CD4-positive, alpha-beta T cell (primary cell): ENCODE measurements around the gene TPD52L1. TPM values are rescaled to one million over a fixed set of nuclear protein-coding genes. Genes with fewer than 3 reads are reported as not detected.

Experiments
- ATAC-seq: fragments of 200-7000 bp; cut with Tn5 transposase; one replicate; pipeline ENCODE4 v1.10.0; 2022; ENCODE audit warnings: mild to moderate bottlenecking; ENCODE audit not compliant: poor library complexity
- CTCF ChIA-PET: fragments of 350-600 bp; sonication (Branson Sonifier 250); formaldehyde crosslinking; loops from one replicate; lab custom pipeline; 2021; ENCODE audit warnings: antibody characterized with exemption, inconsistent platforms; lab: Charles Lee
- POLR2A ChIA-PET: fragments of 350-600 bp; sonication (Branson Sonifier 250); formaldehyde crosslinking; loops from one replicate; lab custom pipeline; 2021; ENCODE audit warnings: antibody characterized with exemption, inconsistent platforms; lab: Charles Lee
- DNase-seq, 14 experiments: peaks; one replicate each; pipeline ENCODE4 v3.0.0-alpha.2; 2013 to 2020; ENCODE audit warnings: mixed read lengths in 2 of 14
- H3K27ac ChIP-seq, 2 donors: one replicate each; pipeline versions ENCODE4 v1.5.1 to v1.7.0; 2013; ENCODE audit warnings: low read length in 2 of 2, low read depth in 1 of 2, mild to moderate bottlenecking in 1 of 2
- H3K27me3 ChIP-seq, 2 experiments: 1 replicate in 1 of 2; 2 replicates in 1 of 2; pipeline versions ENCODE4 v1.6.1 to v1.7.0; 2013; ENCODE audit warnings: low read length in 2 of 2, control low read depth in 1 of 2, mild to moderate bottlenecking in 1 of 2, moderate library complexity in 1 of 2; ENCODE audit not compliant: insufficient read depth in 2 of 2, control insufficient read depth in 1 of 2
- H3K36me3 ChIP-seq: one replicate; pipeline ENCODE4 v1.6.1; 2013; ENCODE audit warnings: low read length, control low read depth; ENCODE audit not compliant: insufficient read depth
- H3K4me1 ChIP-seq: one replicate; pipeline ENCODE4 v1.6.1; 2013; ENCODE audit warnings: low read length, control low read depth; ENCODE audit not compliant: insufficient read depth
- H3K4me3 ChIP-seq: one replicate; pipeline ENCODE4 v1.5.1; 2013; ENCODE audit warnings: mild to moderate bottlenecking, low read length, moderate library complexity
- H3K9me3 ChIP-seq, 2 experiments: 1 replicate in 1 of 2; 2 replicates in 1 of 2; pipeline versions ENCODE4 v1.6.1 to v1.7.0; 2013; ENCODE audit warnings: low read length in 2 of 2, mild to moderate bottlenecking in 2 of 2, control low read depth in 1 of 2, moderate library complexity in 1 of 2; ENCODE audit not compliant: control insufficient read depth in 1 of 2, insufficient read depth in 1 of 2
- H3K27ac Mint-ChIP-seq: one replicate; pipeline ENCODE4 v1.8.0; 2020; ENCODE audit warnings: mixed read lengths
- H3K27me3 Mint-ChIP-seq: one replicate; pipeline ENCODE4 v1.8.0; 2021; ENCODE audit warnings: mixed read lengths
- H3K36me3 Mint-ChIP-seq: one replicate; pipeline ENCODE4 v1.8.0; 2021; ENCODE audit warnings: low read depth, mixed read lengths
- H3K4me1 Mint-ChIP-seq: one replicate; pipeline ENCODE4 v1.8.0; 2021; ENCODE audit warnings: low read depth, mixed read lengths
- H3K4me3 Mint-ChIP-seq: one replicate; pipeline ENCODE4 v1.8.0; 2020; ENCODE audit warnings: mild to moderate bottlenecking, mixed read lengths
- H3K9me3 Mint-ChIP-seq: one replicate; pipeline ENCODE4 v1.8.0; 2020; ENCODE audit warnings: mixed read lengths
- intact Hi-C, 2 experiments: fragments of 100-400 bp; cut with DNase I in 1 of 2; cut with micrococcal nuclease in 1 of 2; formaldehyde crosslinking; loops; one replicate each; pipeline versions ENCODE4 v1.15.1 to v1.9.0; 2023 to 2025; cut with DNase I, micrococcal nuclease
- total RNA-seq, 174 experiments: library from RNA in 2 of 174; stranded (reverse) in 2 of 174; gene quantifications; one replicate each; pipeline ENCODE4 v1.2.3 and lab custom pipeline; 2021 to 2026
- TF ChIP-seq, protein P1 (sequence below): fragments of 200-600 bp; IDR thresholded peaks from one replicate; pipeline ENCODE4 v1.8.0; 2022; ENCODE audit warnings: antibody characterized with exemption, mild to moderate bottlenecking

TPD52L1 gene
- total RNA-seq, 2 experiments from 2014 or later = not detected

DNA sequence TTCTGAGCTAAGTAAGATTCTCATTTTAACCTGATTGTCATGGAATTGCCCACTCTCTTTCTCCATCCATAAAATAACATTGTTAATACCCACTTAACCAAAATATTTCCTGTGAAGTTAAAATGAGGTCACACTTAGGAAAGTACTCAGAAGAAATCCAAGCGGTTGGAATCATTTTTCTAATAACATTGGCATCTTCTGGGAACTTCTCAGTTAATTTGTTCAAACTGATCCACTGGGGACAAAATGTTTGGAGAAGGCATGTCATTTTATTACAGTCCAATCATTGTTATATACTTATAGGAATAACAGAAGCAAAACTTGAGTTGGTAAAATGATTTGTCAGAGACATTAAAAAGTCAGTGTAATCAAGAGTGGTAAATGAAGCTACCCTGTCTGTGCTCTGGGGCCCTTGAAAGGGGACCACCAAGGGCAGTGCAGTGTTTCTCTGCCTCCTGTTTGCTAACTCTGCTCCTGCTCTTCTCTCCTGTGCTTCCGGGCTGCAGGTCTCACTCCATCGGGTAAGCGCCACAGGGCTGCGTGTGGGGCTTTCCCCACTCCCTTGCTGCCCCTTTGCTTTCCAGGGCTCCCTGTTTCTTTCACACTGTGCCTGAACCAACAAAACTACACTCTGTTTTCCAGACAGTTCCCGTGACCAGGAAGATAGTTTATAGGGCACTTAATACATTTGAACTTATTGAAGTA is 98.1 kb downstream of the TPD52L1 start:
- peaks cover 12% of the 10 kb centered on the region for H3K27me3 Mint-ChIP-seq
- H3K9me3 Mint-ChIP-seq = no peaks in the 10 kb centered on the region
- DNase-seq = no peak
- no peaks in the 10 kb centered on the region for H3K27me3 ChIP-seq
- H3K27ac ChIP-seq = no peak overlapping the region
- ATAC-seq = no peak
- H3K4me1 Mint-ChIP-seq = no peaks in the 10 kb centered on the region
- CTCF ChIA-PET = no interaction called here
- H3K4me1 ChIP-seq = no peaks in the 10 kb centered on the region
- TF ChIP-seq, protein P1, sequence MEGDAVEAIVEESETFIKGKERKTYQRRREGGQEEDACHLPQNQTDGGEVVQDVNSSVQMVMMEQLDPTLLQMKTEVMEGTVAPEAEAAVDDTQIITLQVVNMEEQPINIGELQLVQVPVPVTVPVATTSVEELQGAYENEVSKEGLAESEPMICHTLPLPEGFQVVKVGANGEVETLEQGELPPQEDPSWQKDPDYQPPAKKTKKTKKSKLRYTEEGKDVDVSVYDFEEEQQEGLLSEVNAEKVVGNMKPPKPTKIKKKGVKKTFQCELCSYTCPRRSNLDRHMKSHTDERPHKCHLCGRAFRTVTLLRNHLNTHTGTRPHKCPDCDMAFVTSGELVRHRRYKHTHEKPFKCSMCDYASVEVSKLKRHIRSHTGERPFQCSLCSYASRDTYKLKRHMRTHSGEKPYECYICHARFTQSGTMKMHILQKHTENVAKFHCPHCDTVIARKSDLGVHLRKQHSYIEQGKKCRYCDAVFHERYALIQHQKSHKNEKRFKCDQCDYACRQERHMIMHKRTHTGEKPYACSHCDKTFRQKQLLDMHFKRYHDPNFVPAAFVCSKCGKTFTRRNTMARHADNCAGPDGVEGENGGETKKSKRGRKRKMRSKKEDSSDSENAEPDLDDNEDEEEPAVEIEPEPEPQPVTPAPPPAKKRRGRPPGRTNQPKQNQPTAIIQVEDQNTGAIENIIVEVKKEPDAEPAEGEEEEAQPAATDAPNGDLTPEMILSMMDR = no peak
- no peaks in the 10 kb centered on the region for H3K9me3 ChIP-seq
- H3K4me3 Mint-ChIP-seq = no peak overlapping the region
- H3K27ac Mint-ChIP-seq = no peak overlapping the region
- no peaks in the 10 kb centered on the region for H3K36me3 Mint-ChIP-seq
- POLR2A ChIA-PET = no interaction called here
- no peak overlapping the region for H3K4me3 ChIP-seq
- intact Hi-C loops = no loop called here
- H3K36me3 ChIP-seq = no peaks in the 10 kb centered on the region

DNA sequence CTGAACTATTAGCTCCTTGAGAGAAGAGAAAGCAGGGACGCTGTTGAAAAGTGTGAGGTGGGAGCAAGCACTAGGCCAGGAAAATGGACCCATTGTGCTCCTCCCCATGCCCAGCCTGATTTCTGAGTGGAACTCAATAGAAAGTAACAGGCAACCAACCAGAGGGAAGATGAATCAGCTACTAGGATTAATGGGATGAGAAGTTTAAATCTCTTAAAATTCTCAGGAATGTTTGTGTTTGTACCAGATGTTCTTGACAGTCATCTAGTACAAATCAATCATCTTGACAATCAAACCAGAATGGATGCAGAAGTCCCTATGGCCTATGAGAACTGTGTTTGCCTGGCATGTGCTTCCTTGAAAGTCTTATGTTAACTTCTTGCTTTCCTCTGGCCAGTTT is 99.3 kb downstream of the TPD52L1 start:
- H3K27ac ChIP-seq = no peak overlapping the region
- H3K27ac Mint-ChIP-seq = no peak overlapping the region
- H3K36me3 ChIP-seq = no peaks in the 10 kb centered on the region
- H3K4me1 Mint-ChIP-seq = no peaks in the 10 kb centered on the region
- peaks cover 3% of the 10 kb centered on the region for H3K27me3 Mint-ChIP-seq
- no peak for ATAC-seq
- no peaks in the 10 kb centered on the region for H3K9me3 ChIP-seq
- TF ChIP-seq, protein P1 = no peak
- POLR2A ChIA-PET = no interaction called here
- H3K36me3 Mint-ChIP-seq = no peaks in the 10 kb centered on the region
- no peak overlapping the region for H3K4me3 ChIP-seq
- no peaks in the 10 kb centered on the region for H3K4me1 ChIP-seq
- DNase-seq = no peak
- CTCF ChIA-PET = no interaction called here
- no peak overlapping the region for H3K4me3 Mint-ChIP-seq
- no peaks in the 10 kb centered on the region for H3K27me3 ChIP-seq
- intact Hi-C loops = no loop called here
- H3K9me3 Mint-ChIP-seq = no peaks in the 10 kb centered on the region

DNA sequence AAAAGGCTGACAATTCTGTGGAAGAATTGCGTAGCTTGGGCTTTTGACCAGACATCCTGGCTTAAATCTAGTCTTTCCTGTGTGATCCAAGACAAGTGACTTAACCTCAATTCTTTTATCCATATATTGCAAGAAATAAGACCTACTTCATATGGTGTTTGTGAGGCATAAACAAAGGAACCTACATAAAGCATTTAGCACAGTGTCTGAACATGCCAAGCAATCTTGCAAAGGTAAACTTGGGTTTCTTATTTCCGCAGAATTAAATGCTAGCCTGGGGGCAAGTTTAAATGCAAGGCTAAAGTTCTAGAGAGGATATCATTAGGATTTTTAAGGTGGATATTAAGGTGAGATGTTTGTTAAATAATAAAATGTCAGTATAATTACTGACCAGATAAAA is 100.3 kb downstream of the TPD52L1 start:
- H3K36me3 Mint-ChIP-seq = no peaks in the 10 kb centered on the region
- TF ChIP-seq, protein P1 = no peak
- intact Hi-C loops = no loop called here
- no peak overlapping the region for H3K27ac Mint-ChIP-seq
- Histone ChIP-seq H3K4me1 (no peaks in the 10 kb centered on the region), H3K9me3 (no peaks in the 10 kb centered on the region), H3K4me3 (no peak overlapping the region), H3K27me3 (no peaks in the 10 kb centered on the region), H3K36me3 (no peaks in the 10 kb centered on the region), H3K27ac (no peak overlapping the region)
- no peaks in the 10 kb centered on the region for H3K27me3 Mint-ChIP-seq
- H3K4me1 Mint-ChIP-seq = no peaks in the 10 kb centered on the region
- ChIA-PET CTCF (interaction anchor here (0.7 kb wide), 1 partner anchor 940 kb away, joined by 3 read pairs; no protein-coding TSS in a partner anchor), POLR2A (no interaction called here)
- no peak overlapping the region for H3K4me3 Mint-ChIP-seq
- H3K9me3 Mint-ChIP-seq = no peaks in the 10 kb centered on the region
- ATAC-seq = no peak
- no peak for DNase-seq
